ENCODE measurements around the gene PLOD1. TPM values are rescaled to one million over a fixed set of nuclear protein-coding genes. Genes with fewer than 3 reads are reported as not detected.

Gene PLOD1
- total and polyA plus RNA-seq, 2 of the 13 experiments (the other 11 are each of a cell fraction or from before 2014, with no cell fraction given) = 70.1 to 318 TPM

- no peak for TF ChIP-seq RCOR2 (CRISPR knock-in tag; IDR thresholded peaks at IDR 0.05)
- no peak for TF ChIP-seq FOXP1 (IDR thresholded peaks at IDR 0.05)
- TF ChIP-seq FOXP1 (CRISPR knock-in tag; IDR thresholded peaks at IDR 0.05) = peak; percentile 66
- TF ChIP-seq ZNF280B (CRISPR knock-in tag; IDR thresholded peaks at IDR 0.05; ENCODE audit: borderline replicate concordance) = peak; percentile 48; the same call in 1 of the 2 replicates
- TF ChIP-seq ZFP36L1 (CRISPR knock-in tag; IDR thresholded peaks at IDR 0.05) = peak; percentile 80
- TF ChIP-seq FOSL1 (CRISPR knock-in tag; IDR thresholded peaks at IDR 0.05; ENCODE audit: borderline replicate concordance) = peak; percentile 70; the same call in 1 of the 2 replicates
- peak; percentile 62; the same call in 1 of the 2 replicates for TF ChIP-seq NR0B2 (CRISPR knock-in tag; IDR thresholded peaks at IDR 0.05)
- TF ChIP-seq MTA1 (CRISPR knock-in tag; IDR thresholded peaks at IDR 0.05; ENCODE audit: borderline replicate concordance) = 0 out of 2 replicates have a peak, but pooled peaks have one; percentile 18
- peak; percentile 97 for TF ChIP-seq RXRA (CRISPR knock-in tag; IDR thresholded peaks at IDR 0.05)
- TF ChIP-seq FOXA3 (CRISPR knock-in tag; IDR thresholded peaks at IDR 0.05) = peak; percentile 65; the same call in 1 of the 2 replicates
- 0 out of 2 replicates have a peak, but pooled peaks have one; percentile 64 for TF ChIP-seq ZNF800 (CRISPR knock-in tag; IDR thresholded peaks at IDR 0.05)
- no peak for TF ChIP-seq TBL1XR1 (IDR thresholded peaks at IDR 0.05; ENCODE audit: borderline replicate concordance, low read length, partially characterized antibody)
- no peak; the same call in 1 of the 2 replicates for TF ChIP-seq ZFP82 (CRISPR knock-in tag; IDR thresholded peaks at IDR 0.05; ENCODE audit: borderline replicate concordance)
- TF ChIP-seq CTCF (CRISPR knock-in tag; IDR thresholded peaks at IDR 0.05) = 0 out of 2 replicates have a peak, but pooled peaks have one; percentile 19
- no peak for TF ChIP-seq ATRX (CRISPR knock-in tag; IDR thresholded peaks at IDR 0.05; ENCODE audit: borderline replicate concordance)
- no peak; the same call in 1 of the 2 replicates for TF ChIP-seq CREB3 (CRISPR knock-in tag; IDR thresholded peaks at IDR 0.05)
- peak; percentile 91 for TF ChIP-seq TGIF2 (CRISPR knock-in tag; IDR thresholded peaks at IDR 0.05)
- no peak for TF ChIP-seq ZNF367 (CRISPR knock-in tag; IDR thresholded peaks at IDR 0.05; ENCODE audit: borderline replicate concordance)
- TF ChIP-seq CEBPG (CRISPR knock-in tag; IDR thresholded peaks at IDR 0.05) = peak; percentile 40
- no peak for TF ChIP-seq ZNF253 (CRISPR knock-in tag; IDR thresholded peaks at IDR 0.05; ENCODE audit: borderline replicate concordance)
- TF ChIP-seq FLYWCH1 (CRISPR knock-in tag; IDR thresholded peaks at IDR 0.05) = no peak
- 0 out of 2 replicates have a peak, but pooled peaks have one; percentile 6 for TF ChIP-seq ZFP37 (CRISPR knock-in tag; IDR thresholded peaks at IDR 0.05; ENCODE audit: borderline replicate concordance)
- no peak for TF ChIP-seq ATF7-NPFF (CRISPR knock-in tag; IDR thresholded peaks at IDR 0.05; ENCODE audit: low read depth)
Measured at GRCh38 chr1:11979851-11980675, 45.5 kb downstream of the PLOD1 start, which contains the start of gene MFN2 (continued).
